Activated CD8-positive, alpha-beta memory T cell treated with anti-CD3 and anti-CD28 coated beads for 48 hours (primary cell): ENCODE measurements around the gene PDCL2.
"Not testable (repeated sequence)": the region's sequence is repeated elsewhere in the genome, so short reads cannot be mapped to it uniquely, and the experiment has no call there.

Experiments used
- DNase-seq, 3 experiments: peaks; one replicate each; pipeline ENCODE4 v3.0.0-alpha.2; 2020; ENCODE audit warnings: low read depth in 2 of 3, low spot score in 2 of 3

Gene PDCL2

GRCh38 chr4:55598641-55599040 is 6.6 kb upstream of the PDCL2 start:
- no peak for DNase-seq

GRCh38 chr4:55588160-55588559 is 3.9 kb downstream of the PDCL2 start:
- DNase-seq, result no peak

- DNase-seq, result not testable (repeated sequence)
Observed at GRCh38 chr4:55582773-55583172, 9.3 kb downstream of the PDCL2 start.

GRCh38 chr4:55578341-55579010 is 13.6 kb downstream of the PDCL2 start:
- DNase-seq, result no peak

- DNase-seq, result no peak
Observed at GRCh38 chr4:55575513-55575912, 16.5 kb downstream of the PDCL2 start.

- no peak for DNase-seq
Observed at GRCh38 chr4:55574252-55574651, 17.8 kb downstream of the PDCL2 start.

- no peak for DNase-seq
Observed at GRCh38 chr4:55571806-55572205, 20.2 kb downstream of the PDCL2 start.

- DNase-seq, result no peak
Observed at GRCh38 chr4:55568905-55569504, 23.0 kb downstream of the PDCL2 start.

GRCh38 chr4:55561889-55562288 is 30.2 kb downstream of the PDCL2 start:
- no peak for DNase-seq

- no peak for DNase-seq
Observed at GRCh38 chr4:55560096-55560495, 31.9 kb downstream of the PDCL2 start.

- no peak for DNase-seq
Observed at GRCh38 chr4:55554453-55555030, 37.5 kb downstream of the PDCL2 start.

- no peak for DNase-seq
Observed at GRCh38 chr4:55553441-55554201, 38.4 kb downstream of the PDCL2 start.

GRCh38 chr4:55551964-55552363 is 40.1 kb downstream of the PDCL2 start:
- DNase-seq, result not testable (repeated sequence)

GRCh38 chr4:55549888-55550287 is 42.2 kb downstream of the PDCL2 start:
- no peak for DNase-seq

- no peak for DNase-seq
Observed at GRCh38 chr4:55547918-55548317, 44.1 kb downstream of the PDCL2 start.

GRCh38 chr4:55547466-55547770 is 44.6 kb downstream of the PDCL2 start:
- no peak for DNase-seq

GRCh38 chr4:55546756-55547465 is 45.1 kb downstream of the PDCL2 start, which contains the start of gene CLOCK:
Gene CLOCK (minus strand): TSS chr4:55546909. CDS start chr4:55482785, 64,124 bp downstream.
- peak; percentile 68 to 71 (median 70) for DNase-seq

- DNase-seq, result no peak
Observed at GRCh38 chr4:55546506-55546755, 45.6 kb downstream of the PDCL2 start.

GRCh38 chr4:55545641-55546505 is 46.2 kb downstream of the PDCL2 start:
- peak; percentile 22 to 44 (median 39) for DNase-seq

GRCh38 chr4:55545151-55545550 is 46.9 kb downstream of the PDCL2 start:
- DNase-seq, result no peak

- no peak for DNase-seq
Observed at GRCh38 chr4:55543858-55544257, 48.2 kb downstream of the PDCL2 start.
